Omental fat pad (tissue), 4 donors: ENCODE results near the gene BDKRB2. TPM values are rescaled to one million over a fixed set of nuclear protein-coding genes. Genes with fewer than 3 reads are reported as not detected.

Experiments
- ATAC-seq: fragments of 150-250 bp; one replicate; pipeline ENCODE4 v1.9.1; 2016; ENCODE audit warnings: mild to moderate bottlenecking, moderate library complexity; ENCODE audit not compliant: low FRiP score
- DNase-seq: peaks from one replicate; pipeline ENCODE4 v3.0.0-alpha.2; 2019; ENCODE audit warnings: low spot score
- CTCF ChIP-seq, 3 donors: fragments of 450-650 bp; IDR thresholded peaks; one replicate each; pipeline ENCODE4 v1.5.1; 2016 to 2017; ENCODE audit warnings: antibody characterized with exemption in 3 of 3, mild to moderate bottlenecking in 3 of 3, moderate library complexity in 2 of 3
- total RNA-seq, 4 donors: library from RNA; depleted of rRNA; stranded (reverse); fragments of >200 nt; gene quantifications; one replicate each; pipeline ENCODE4 v1.1.0, GENCODE V29; 2016

The BDKRB2 gene
- total RNA-seq, 4 donors from 2014 or later = 4.0 to 28.0 (median 12.1) TPM

GRCh38 chr14:96177766-96178375 is 26.8 kb upstream of the BDKRB2 start:
- TF ChIP-seq CTCF (IDR thresholded peaks at IDR 0.05) = no peak
- ATAC-seq (peak; percentile 76), DNase-seq (no peak)

- no peak for TF ChIP-seq CTCF (IDR thresholded peaks at IDR 0.05)
- DNase-seq (no peak), ATAC-seq (no peak)
Measured at GRCh38 chr14:96178461-96179321, 25.9 kb upstream of the BDKRB2 start.

GRCh38 chr14:96180043-96180874 is 24.4 kb upstream of the BDKRB2 start:
- TF ChIP-seq CTCF (IDR thresholded peaks at IDR 0.05) = no peak
- no peak for ATAC-seq
- no peak for DNase-seq

- ATAC-seq (no peak), DNase-seq (no peak)
- no peak for TF ChIP-seq CTCF (IDR thresholded peaks at IDR 0.05)
Measured at GRCh38 chr14:96181186-96182056, 23.2 kb upstream of the BDKRB2 start.

- ATAC-seq (no peak), DNase-seq (no peak)
- no peak for TF ChIP-seq CTCF (IDR thresholded peaks at IDR 0.05)
Measured at GRCh38 chr14:96182546-96182945, 22.1 kb upstream of the BDKRB2 start.

- ATAC-seq (peak; percentile 6), DNase-seq (no peak)
- no peak for TF ChIP-seq CTCF (IDR thresholded peaks at IDR 0.05)
Measured at GRCh38 chr14:96184737-96185136, 19.9 kb upstream of the BDKRB2 start.
